NCI-H2227 treated with DMSO at 0.1 percent for 48 hours (cell line): ENCODE data around the gene AREG.
"Not testable (repeated sequence)": the region's sequence is repeated elsewhere in the genome, so short reads cannot be mapped to it uniquely, and the experiment has no call there.

Experiments
- DNase-seq: peaks from one replicate; lab custom pipeline; 2025; lab: John Stamatoyannopoulos, UW

AREG gene, protein sequence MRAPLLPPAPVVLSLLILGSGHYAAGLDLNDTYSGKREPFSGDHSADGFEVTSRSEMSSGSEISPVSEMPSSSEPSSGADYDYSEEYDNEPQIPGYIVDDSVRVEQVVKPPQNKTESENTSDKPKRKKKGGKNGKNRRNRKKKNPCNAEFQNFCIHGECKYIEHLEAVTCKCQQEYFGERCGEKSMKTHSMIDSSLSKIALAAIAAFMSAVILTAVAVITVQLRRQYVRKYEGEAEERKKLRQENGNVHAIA

DNA sequence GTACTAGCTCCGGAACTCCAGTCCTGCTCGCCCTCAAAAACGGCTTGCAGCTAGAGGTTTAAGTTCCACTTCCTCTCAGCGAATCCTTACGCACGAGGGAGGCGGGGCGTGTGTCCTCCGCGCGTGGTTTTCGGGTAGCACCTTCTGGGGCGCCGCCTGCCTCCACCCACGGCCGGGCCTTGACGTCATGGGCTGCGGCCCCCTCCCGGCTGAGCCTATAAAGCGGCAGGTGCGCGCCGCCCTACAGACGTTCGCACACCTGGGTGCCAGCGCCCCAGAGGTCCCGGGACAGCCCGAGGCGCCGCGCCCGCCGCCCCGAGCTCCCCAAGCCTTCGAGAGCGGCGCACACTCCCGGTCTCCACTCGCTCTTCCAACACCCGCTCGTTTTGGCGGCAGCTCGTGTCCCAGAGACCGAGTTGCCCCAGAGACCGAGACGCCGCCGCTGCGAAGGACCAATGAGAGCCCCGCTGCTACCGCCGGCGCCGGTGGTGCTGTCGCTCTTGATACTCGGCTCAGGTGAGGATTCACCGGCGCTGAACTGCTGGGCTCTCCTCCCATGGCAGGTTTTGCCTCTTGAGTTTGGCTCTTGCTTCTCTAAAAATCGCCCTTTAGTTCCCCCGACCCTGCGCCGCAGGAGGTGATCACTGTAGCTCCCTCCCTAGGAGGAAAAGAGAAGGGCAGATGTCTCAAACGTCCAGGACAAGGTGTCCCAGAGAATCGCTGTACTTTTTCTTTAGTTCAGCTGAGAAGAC is at the start of gene AREG:
AREG (plus strand) TSS at position 246 of the 752 bp plus-strand sequence; CDS start at position 456, 210 bp downstream.
- DNase-seq: no peak

DNA sequence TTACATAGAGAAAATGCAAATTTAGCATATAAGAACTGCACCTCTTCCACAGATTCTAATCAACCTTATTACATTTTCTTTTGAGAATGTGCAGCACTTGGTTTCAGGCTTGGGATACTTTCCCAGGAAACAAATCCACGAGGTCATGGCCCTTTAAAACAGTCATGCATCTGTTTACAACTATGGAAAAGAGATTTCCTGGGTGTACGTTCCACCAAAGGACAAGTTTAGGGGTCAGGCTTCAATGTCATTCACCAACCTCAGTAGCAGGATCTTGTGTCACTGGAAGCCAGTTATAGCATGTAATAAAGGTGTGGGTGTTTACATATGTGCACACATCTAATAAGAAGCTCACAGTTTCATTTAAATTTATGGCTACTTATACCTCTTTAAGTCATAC is 49.3 kb upstream of the AREG start:
- no peak for DNase-seq

DNA sequence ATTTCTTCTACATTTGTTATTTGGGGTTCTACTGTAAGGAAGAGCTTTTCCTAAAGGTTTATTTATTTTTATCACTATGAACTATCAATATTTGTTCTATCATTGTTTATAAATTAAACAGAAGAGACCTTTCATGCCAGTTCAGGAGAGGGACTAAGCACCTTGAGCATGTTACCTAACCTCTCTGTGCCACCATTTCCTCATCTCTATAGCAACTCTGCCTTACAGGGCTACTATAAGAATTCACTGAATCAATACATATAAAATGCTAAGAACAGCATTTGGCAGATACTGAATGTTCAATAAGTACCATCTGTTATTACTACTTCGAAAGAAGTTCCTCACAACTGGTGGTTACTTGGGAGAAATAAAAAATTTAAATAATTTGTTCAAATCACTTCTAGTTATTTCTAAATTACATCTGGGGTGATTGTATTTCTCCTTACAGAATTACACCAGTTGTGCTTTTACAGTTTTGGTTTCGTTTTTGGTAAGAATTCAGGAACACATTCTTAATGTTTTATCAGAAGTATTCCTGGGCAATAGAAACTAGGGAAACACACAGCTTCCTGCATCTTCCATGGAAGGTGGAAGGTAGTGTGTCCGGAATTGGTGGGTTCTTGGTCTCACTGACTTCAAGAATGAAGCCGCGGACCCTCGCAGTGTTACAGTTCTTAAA is 47.0 kb upstream of the AREG start:
- no peak for DNase-seq

DNA sequence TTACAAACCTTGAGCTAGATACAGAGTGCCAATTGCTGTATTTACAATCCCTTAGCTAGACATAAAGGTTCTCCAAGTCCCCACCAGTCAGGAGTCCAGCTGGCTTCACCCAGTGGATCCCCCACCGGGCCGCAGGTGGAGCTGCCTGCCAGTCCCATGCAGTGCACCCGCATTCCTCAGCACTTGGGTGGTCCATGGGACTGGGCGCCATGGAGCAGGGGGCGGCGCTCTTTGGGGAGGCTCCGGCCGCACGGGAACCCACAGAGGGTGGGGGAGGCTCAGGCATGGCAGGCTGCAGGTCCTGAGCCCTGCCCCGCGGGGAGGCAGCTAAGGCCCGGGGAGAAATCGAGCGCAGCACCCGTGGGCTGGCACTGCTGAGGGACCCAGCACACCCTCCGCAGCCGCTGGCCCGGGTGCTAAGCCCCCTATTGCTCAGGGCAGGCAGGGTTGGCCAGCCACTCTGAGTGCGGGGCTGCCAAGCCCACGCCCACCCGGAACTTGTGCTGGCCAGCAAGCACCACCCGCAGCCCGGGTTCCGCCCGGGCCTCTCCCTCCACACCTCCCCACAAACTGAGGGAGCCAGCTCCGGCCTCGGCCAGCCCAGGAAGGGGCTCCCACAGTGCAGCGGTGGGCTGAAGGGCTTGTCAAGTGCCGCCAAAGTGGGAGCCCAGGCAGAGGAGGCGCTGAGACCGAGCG is 45.9 kb upstream of the AREG start:
- DNase-seq: not testable (repeated sequence)

DNA sequence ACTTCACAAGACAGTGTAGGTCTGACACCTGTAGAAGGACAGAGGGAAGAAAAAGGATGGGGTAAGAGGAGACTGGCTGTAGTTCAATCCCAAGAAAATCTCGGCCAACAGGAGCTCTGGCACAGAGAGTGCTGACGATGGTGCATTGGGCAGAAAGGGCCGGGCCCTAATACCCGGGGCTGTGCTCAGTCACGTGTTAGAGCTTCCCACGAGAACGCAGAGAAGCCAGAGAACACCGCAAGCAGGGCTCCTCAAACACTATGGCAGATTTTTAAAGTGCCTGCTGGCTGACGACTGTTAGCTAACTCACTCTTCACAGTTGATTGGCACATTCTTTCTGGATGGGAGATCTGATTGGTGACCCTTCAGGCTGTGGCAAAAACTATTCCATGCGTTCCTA is 44.5 kb upstream of the AREG start:
- no peak for DNase-seq

DNA sequence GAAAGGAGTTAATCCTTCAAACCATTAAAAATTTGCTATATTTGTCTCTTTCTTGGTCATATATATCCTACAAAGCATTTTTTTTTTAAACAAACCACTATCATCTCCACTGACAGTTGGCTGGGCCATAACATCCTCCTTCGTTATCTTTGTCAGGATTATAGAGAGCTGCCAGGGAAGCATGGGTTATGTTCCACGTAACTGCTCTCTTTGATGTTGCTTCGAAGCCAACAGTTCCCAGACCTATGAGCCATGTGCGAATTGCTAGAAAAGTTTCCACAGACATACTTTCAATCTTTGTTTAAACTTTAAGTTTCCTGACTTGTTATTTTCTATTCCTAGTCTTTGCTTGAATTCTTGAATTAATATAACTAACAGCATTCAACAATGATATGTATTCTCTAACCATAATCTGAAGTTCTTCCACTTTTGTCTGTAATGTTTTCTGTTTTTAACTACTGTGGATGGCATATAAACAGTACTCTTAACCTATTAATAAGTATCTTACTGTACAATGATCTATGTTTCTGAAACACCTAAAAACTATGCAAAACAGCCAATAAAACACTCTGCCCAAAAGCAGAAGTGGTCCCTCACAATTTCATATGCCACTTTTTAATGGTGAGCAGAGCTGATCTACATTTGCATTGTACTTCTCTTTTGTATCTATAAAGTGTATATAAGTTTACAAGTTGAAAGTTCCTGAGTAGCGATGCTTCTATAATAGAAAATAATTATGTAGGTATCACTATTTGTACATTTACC is 42.1 kb upstream of the AREG start:
- DNase-seq: no peak

DNA sequence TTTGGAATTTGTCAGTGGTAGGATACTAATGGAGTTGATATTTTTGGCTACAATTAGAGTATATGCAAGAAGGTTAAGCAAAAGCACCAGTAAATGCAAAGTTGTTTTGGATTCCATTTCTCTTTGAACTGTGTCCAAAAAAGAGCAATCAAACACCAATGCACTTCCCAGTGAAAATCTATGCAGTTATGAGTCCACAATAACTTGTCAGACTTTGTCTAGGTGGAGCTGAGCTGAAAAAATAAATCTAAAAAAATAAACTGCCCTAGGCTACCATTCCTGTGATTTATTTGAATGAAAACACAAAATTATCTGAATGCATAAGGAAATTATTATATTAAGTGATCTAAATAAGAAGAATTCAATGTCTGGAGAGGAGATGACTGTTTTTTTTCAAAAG is 37.0 kb upstream of the AREG start:
- no peak for DNase-seq

DNA sequence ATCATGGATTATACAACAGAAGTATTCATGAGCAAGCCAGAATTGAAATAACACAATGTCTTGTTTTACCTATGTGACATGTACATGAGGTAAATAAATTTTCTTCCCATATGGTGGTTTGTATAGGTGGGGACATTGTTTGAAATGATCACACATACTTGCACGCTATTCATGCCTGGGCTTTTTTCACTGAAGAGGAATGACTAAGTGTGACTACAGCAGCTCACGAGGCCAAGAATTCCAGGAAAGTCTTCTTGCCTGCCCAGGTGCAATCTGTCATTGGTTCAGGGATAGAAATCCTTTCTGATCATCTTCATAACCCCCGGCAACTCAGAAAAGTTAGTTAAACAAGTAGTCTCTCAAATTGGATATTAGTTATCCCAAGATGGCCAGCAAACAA is 36.3 kb upstream of the AREG start:
- DNase-seq: no peak

DNA sequence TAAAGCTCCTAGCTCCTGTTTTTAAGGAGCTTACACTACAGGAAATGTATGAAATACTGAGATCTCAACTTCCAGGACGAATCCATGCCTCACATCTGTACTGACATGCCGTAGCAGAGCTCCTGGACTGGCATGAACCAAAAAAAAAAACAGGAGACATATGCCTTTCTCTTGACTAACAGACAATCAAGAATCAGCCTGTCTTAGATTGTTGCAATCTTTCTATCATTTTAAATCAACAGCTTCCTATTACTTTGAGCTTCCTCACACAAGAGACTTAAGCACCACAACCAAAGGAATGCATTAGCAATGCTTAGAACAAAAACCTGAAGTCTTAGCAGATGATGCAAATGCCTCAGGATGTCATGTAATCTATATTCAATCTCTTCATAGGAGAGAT is 34.7 kb upstream of the AREG start:
- DNase-seq: no peak

DNA sequence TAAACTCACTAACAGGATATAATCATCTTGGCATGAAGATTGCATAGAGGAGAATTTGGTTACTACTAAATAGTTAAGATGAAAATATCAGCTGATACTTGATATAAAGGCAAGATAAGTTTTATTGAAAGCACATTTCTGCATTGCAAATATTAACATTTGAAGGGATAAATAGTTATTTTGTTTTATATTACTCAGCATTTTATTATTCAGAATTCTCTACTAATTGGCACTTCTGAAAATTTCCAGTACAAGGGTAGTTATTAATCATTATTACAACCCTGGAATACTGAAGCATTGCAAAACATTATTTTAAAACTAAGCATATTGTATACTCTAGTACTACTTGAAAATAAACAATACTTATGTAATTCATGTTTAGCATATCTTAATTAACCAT is 32.7 kb upstream of the AREG start:
- no peak for DNase-seq

DNA sequence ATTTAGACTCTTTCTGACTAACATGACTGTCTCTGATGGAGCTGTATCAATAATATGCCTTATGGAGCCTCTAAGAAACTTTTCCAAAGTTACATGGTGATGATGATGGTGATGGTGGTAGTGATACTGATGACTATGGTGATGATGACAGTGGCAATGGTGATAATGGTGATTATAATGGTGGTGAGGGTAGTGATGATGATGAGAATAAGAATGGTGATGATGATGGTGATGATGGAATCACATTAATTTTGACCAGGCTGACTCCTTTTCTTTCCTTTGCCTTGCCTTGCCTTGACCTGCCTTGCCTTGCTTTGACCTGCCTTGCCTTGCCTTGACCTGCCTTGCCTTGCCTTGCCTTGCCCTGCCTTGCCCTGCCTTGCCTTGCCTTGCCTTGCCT is 31.7 kb upstream of the AREG start:
- DNase-seq: no peak

DNA sequence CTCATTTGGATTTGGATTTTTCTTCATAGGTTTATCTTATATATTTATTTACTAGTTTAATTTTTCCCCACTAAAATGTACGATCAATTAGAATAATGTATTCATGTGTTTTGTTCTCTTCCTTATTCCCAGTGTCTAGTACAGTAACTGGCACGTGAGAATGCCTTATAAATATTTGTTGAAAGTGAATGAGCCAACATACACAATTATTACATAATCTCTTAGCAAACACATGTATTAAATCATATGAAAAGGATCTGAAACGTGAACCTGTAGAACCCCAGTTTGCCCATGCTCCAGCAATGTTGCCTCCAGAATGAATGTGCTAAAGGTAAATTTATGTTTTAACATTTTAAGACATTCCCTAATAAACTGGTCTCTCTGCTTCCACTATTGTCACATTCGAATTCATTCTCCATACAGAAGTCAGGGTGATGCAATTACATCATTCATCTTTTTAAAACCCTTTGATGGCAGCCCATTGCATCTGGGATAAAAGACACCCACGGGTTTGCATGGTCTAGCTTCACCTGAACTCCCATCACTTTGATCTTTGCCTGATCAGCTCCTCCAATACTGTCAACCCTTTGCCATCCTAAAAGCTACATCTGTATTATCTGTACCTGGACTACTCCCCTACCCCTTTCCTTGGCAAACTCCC is 30.7 kb upstream of the AREG start:
- DNase-seq: no peak

DNA sequence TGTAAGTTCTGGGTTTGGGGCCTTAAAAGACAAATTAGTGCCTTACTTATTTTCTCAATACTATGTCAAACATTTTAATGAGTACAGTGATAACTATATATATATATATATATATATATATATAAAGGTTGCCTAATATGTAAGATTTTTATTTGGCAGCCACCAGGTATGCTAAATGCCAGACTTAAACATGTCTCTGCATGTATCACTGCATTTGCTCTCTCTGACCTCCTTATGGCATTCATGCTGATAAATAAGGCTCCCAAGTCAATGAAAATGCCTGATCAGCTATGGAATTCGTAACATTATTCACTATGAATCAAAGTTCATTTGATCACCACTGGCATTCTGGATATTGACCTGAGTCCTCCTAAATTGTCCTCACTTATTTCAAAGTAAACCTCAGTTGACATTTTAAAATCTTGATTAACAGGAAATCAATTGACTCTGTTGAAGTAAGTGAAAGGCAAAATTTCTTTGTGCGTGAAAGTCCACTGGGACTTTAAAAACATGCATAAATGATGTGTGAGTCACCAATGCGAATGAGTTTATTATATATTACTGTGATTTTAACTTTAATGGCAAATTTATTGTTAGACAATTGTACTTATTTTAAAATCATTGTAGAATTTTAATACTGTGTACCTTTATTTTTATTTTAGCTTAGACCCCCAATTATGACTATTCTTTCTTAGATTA is 29.2 kb upstream of the AREG start:
- DNase-seq: no peak

DNA sequence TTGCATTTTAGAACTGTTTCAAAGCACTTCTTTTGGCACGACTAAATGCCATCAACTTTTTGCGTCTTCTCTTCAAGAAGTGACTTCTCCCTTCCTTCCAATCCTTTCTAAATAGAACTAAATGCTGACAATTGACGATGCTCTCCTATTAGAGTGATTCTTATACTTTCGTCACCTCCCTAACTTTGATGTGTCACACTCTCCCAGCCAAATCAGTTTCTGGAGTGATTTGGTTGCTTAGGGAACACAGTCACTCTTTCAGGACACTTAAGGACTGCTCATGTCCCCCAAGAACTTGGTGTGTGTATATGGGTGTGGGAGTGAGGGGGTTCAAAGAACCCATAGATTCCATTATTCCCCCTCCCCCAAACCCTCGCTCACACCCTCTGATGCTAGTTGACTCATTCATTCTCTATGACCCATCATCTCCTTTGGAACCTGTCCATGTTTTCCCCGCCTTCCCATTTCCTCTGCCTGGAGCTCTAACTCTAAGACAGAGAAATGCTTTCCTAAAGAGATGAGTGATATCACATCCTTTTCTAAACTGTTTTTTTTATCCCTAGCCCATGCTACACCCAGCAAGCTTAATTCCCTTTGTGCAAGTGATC is 26.8 kb upstream of the AREG start:
- no peak for DNase-seq

DNA sequence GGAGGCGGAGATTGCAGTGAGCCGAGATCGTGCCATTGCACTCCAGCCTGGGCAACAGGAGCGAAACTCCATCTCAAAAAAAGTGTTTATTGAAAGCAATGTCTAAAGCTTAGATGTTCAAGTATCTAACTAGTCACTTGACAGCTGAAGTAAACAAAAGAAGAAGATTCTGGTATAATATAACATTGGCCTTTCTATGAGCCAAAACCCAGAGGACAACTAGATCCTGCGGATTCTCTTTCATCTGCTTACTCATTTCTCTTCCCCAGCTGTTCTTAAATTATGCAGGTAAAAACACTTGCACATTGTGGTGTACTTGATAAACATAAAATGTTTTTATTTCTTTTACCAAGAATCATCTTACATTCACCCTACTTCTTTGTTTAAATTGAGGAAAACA is 24.1 kb upstream of the AREG start:
- no peak for DNase-seq

DNA sequence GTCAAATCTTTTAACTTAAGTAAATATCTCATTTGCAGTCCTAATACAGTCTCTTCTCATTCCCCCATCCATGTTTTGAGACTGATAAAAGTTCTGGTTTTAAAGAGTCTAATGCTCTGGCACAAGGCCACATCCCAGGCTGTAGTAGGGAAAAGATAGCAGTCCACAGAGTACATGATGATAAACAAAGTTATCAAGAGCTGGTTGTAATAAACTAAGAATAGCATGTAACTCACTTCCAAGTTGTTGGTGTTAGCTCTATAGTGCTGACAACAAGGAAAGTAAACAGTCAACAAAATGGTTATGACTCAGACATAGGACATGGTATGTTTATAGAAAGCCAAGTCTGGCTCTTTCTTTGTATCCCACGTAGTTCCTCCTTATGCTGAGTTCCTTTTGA is 21.8 kb upstream of the AREG start:
- DNase-seq: no peak

DNA sequence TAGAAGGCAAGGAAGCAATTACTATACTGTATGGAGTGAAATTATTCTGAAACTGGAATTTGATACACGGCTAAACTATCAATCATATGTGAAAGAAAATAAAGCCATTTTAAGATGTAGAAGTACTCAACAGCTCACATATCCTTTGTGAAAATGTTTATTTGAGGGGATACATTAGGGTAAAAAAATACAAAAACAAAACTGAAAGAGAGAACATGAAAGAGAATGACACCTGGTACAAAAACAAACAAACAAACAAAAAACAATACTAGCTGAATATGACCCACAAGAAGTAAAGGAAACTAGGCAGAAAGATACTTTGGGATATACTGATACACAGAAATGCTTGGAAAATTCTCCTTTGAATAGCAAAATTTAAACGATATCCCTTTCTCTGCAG is 20.8 kb upstream of the AREG start:
- DNase-seq: no peak

DNA sequence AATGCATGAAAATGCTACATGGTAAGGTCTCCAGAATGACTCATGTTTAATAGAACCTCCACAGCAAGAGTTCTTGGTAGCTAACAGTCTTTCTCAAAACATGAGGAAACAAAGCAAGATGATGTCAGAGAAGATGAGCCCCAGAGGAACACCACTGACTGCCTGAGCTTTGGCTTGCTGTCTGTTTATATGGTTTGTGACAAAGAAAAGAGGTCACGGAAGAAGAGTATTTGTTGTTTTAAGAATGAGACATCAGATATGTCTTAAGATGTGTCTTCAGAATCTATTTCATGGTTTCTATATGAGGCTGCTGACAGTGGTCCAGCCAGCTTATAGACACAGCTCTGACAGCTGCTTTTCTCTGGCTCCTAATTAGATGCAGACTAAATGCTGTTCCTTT is 18.8 kb upstream of the AREG start:
- DNase-seq: no peak

DNA sequence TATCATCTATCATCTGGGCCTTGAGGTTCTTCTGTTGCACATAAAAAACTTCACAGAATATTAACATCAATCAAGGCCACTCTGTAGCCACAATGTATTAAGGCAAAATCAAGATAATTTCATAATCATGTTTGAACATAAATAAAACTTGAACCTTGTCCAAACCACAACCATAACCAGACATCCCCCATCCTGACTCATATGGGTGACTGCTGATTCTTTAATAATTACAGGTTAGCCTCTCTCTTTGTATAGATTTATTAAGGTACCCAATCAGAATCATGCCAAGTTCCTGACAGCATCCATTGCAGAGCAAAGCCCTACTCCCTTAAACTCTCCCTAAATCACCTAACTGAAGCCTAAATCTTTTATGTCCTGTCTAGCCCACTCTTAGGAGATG is 16.7 kb upstream of the AREG start:
- no peak for DNase-seq

DNA sequence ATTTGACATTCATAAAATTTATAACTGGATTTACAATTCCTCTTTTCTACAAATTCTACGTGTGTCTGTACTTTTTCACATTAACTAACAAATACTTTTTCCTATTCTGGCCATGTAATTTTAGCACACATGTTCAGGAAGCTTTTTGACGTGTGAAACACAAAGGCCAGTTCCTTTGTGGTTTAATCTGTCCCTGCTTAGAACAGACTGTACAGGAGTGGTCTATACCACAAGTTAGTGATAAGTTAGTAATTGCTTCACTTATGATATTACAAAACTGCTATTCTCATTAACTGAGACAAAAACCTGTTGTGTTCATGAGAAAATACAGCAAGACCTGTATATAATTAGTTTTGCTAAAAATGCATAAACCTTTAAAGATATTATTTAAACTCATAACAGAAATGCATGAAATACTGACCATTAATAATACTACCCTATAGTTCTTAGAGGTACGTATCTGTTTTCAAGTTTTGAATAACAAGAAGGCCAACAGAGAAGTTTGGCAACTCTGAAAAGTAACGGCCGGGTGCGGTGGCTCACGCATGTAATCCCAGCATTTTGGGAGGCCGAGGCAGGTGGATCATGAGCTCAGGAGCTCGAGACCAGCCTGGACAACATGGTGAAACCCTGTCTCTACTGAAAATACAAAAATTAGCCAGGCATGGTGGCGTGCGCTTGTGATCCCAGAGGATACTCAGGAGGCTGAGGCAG is 13.7 kb upstream of the AREG start:
- DNase-seq: no peak
